Activated CD4-positive, alpha-beta memory T cell treated with anti-CD3 and anti-CD28 coated beads, Interleukin-2, amount 10 ng/mL, durations not matched to agents 7 days and 5 days (primary cell): Measurements from ENCODE around the gene NUDT3. TPM values are rescaled to one million over a fixed set of nuclear protein-coding genes. Genes with fewer than 3 reads are reported as not detected.
"Not testable (repeated sequence)": the region's sequence is repeated elsewhere in the genome, so short reads cannot be mapped to it uniquely, and the experiment has no call there.

Experiments
- CTCF ChIA-PET: fragments of 350-600 bp; sonication (Branson Sonifier 250); formaldehyde crosslinking; loops from one replicate; lab custom pipeline; 2021; ENCODE audit warnings: antibody characterized with exemption, inconsistent platforms; lab: Charles Lee
- POLR2A ChIA-PET: fragments of 350-600 bp; sonication (Branson Sonifier 250); formaldehyde crosslinking; loops from one replicate; lab custom pipeline; 2021; ENCODE audit warnings: antibody characterized with exemption; lab: Charles Lee
- DNase-seq: peaks from one replicate; pipeline ENCODE4 v3.0.0-alpha.2; 2020
- H3K27ac Mint-ChIP-seq: one replicate; pipeline ENCODE4 v1.8.0; 2021; ENCODE audit warnings: mild to moderate bottlenecking, mixed read lengths
- H3K27me3 Mint-ChIP-seq: one replicate; pipeline ENCODE4 v1.8.0; 2021; ENCODE audit warnings: mixed read lengths
- H3K36me3 Mint-ChIP-seq: one replicate; pipeline ENCODE4 v1.8.0; 2021; ENCODE audit warnings: low read depth, mixed read lengths
- H3K4me1 Mint-ChIP-seq: one replicate; pipeline ENCODE4 v1.8.0; 2021; ENCODE audit warnings: mixed read lengths
- H3K4me3 Mint-ChIP-seq: one replicate; pipeline ENCODE4 v1.8.0; 2021; ENCODE audit warnings: mild to moderate bottlenecking, mixed read lengths
- H3K9me3 Mint-ChIP-seq: one replicate; pipeline ENCODE4 v1.8.0; 2021; ENCODE audit warnings: mixed read lengths
- total RNA-seq, 2 experiments: library from RNA; stranded (reverse); gene quantifications; one replicate each; pipeline ENCODE4 v1.2.3, GENCODE V29; 2021

The NUDT3 gene
- total RNA-seq, 2 experiments from 2014 or later = 9.9 to 10.0 TPM

GRCh38 chr6:34377571-34377970 lies 14.9 kb downstream of the NUDT3 start:
- H3K9me3 Mint-ChIP-seq, H3K4me3 Mint-ChIP-seq, H3K27me3 Mint-ChIP-seq, H3K27ac Mint-ChIP-seq, H3K4me1 Mint-ChIP-seq, DNase-seq, CTCF ChIA-PET, POLR2A ChIA-PET, H3K36me3 Mint-ChIP-seq: not testable (repeated sequence)

GRCh38 chr6:34375833-34376232 lies 16.6 kb downstream of the NUDT3 start:
- ChIA-PET POLR2A (no interaction called here), CTCF (interaction anchor here (0.6 kb wide), 1 partner anchor 929 kb away, joined by 3 read pairs; no protein-coding TSS in a partner anchor)
- no peak overlapping the region for H3K4me3 Mint-ChIP-seq
- DNase-seq = no peak
- no peak overlapping the region for H3K27ac Mint-ChIP-seq
- no peaks in the 10 kb centered on the region for H3K27me3 Mint-ChIP-seq
- H3K36me3 Mint-ChIP-seq = no peaks in the 10 kb centered on the region
- peaks cover 2% of the 10 kb centered on the region for H3K4me1 Mint-ChIP-seq
- no peaks in the 10 kb centered on the region for H3K9me3 Mint-ChIP-seq

GRCh38 chr6:34374508-34374907 lies 18.0 kb downstream of the NUDT3 start:
- no peaks in the 10 kb centered on the region for H3K36me3 Mint-ChIP-seq

GRCh38 chr6:34374069-34374468 lies 18.4 kb downstream of the NUDT3 start:
- ChIA-PET CTCF (interaction anchor here (0.6 kb wide), 1 partner anchor 14 kb away, joined by 4 read pairs; no protein-coding TSS in a partner anchor), POLR2A (no interaction called here)
- DNase-seq = no peak
- H3K27me3 Mint-ChIP-seq = no peaks in the 10 kb centered on the region
- H3K9me3 Mint-ChIP-seq = no peaks in the 10 kb centered on the region
- peaks cover 2% of the 10 kb centered on the region for H3K4me1 Mint-ChIP-seq
- H3K36me3 Mint-ChIP-seq = no peaks in the 10 kb centered on the region
- no peak overlapping the region for H3K4me3 Mint-ChIP-seq
- H3K27ac Mint-ChIP-seq = no peak overlapping the region

More at GRCh38 chr6:34374508-34374907, 18.0 kb downstream of the NUDT3 start:
- H3K27ac Mint-ChIP-seq = no peak overlapping the region
- H3K9me3 Mint-ChIP-seq = no peaks in the 10 kb centered on the region
- H3K27me3 Mint-ChIP-seq = no peaks in the 10 kb centered on the region
- H3K4me3 Mint-ChIP-seq = no peak overlapping the region
- no peak for DNase-seq
- ChIA-PET CTCF (interaction anchor here (0.6 kb wide), 1 partner anchor 13 kb away, joined by 4 read pairs; no protein-coding TSS in a partner anchor), POLR2A (no interaction called here)
- H3K4me1 Mint-ChIP-seq = peaks cover 2% of the 10 kb centered on the region

DNA sequence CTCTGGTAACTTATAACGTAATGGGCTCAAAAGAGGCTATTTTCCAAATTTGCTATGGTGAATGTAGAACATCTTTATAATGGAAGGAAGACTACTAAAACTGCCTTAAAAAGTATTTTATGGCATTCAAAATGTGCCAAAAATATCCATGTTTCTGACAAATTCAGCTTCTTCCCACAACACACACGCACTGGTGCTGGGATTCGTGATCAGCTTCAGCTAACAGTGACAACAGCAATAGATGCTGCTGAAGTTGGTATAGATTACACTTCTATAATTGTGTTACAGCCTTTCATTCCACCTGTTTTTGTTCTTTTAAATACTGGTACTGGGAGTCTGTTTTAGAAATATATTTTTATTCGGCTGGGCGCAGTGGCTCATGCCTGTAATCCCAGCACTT lies 19.0 kb downstream of the NUDT3 start:
- no peak overlapping the region for H3K27ac Mint-ChIP-seq
- no peaks in the 10 kb centered on the region for H3K27me3 Mint-ChIP-seq
- POLR2A ChIA-PET = no interaction called here
- no peaks in the 10 kb centered on the region for H3K9me3 Mint-ChIP-seq
- H3K36me3 Mint-ChIP-seq = no peaks in the 10 kb centered on the region
- H3K4me1 Mint-ChIP-seq = no peaks in the 10 kb centered on the region
- no peak for DNase-seq
- CTCF ChIA-PET = no interaction called here
- H3K4me3 Mint-ChIP-seq = no peak overlapping the region

DNA sequence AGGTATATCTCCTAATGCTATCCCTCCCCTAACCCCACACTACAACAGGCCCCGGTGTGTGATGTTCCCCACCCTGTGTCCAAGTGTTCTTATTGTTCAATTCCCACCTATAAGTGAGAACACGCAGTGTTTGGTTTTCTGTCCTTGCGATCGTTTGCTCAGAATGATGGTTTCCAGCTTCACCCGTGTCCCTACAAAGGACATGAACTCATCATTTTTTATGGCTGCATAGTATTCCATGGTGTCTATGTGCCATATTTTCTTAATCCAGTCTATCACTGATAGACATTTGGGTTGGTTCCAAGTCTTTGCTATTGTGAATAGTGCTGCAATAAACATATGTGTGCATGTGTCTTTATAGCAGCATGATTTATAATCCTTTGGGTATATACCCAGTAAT lies 20.6 kb downstream of the NUDT3 start:
- H3K36me3 Mint-ChIP-seq, DNase-seq, H3K4me1 Mint-ChIP-seq, H3K4me3 Mint-ChIP-seq, H3K9me3 Mint-ChIP-seq, H3K27ac Mint-ChIP-seq, CTCF ChIA-PET, POLR2A ChIA-PET, H3K27me3 Mint-ChIP-seq: not testable (repeated sequence)

DNA sequence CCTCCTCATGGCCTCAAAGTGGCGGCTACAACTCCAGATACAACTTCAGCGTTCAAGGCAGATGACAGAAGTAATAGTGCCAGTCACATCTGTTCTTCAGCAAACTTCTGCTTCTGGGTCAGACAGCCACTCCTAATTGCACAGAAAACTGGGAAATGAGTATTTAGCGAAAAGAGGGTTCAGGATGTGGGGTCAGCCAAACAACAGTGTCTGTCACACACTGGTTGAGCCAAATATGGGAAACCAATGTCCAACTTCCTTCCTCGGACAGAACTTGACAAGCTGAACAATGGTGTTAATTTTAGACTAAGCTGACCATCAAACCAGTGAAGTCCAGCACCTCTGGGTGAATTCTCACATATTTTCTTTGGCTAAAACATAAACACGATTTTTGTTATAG lies 22.1 kb downstream of the NUDT3 start:
- no peak overlapping the region for H3K4me3 Mint-ChIP-seq
- DNase-seq = no peak
- no peaks in the 10 kb centered on the region for H3K27me3 Mint-ChIP-seq
- no peaks in the 10 kb centered on the region for H3K36me3 Mint-ChIP-seq
- H3K4me1 Mint-ChIP-seq = no peaks in the 10 kb centered on the region
- POLR2A ChIA-PET = no interaction called here
- CTCF ChIA-PET = no interaction called here
- H3K9me3 Mint-ChIP-seq = no peaks in the 10 kb centered on the region
- H3K27ac Mint-ChIP-seq = no peak overlapping the region

DNA sequence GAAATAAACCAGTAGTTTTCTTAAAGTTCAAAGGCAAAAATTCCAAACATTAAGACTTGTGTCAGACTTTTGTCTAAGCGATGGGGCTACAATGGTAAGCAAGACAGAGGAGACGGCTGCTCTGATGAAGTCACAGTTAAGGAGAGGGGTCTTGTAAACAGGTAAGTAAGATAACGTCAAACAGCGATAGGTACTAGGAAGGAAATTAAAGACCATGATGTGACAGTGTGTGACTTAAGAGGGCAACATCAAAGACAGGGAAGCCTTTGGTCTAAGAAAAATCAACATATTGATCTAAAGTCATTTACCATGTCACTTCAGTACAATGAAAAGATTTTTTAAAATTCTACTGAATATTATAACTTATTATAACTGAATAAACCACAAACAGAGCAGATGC lies 23.1 kb downstream of the NUDT3 start:
- H3K4me3 Mint-ChIP-seq = no peak overlapping the region
- no peaks in the 10 kb centered on the region for H3K36me3 Mint-ChIP-seq
- H3K9me3 Mint-ChIP-seq = no peaks in the 10 kb centered on the region
- H3K27ac Mint-ChIP-seq = no peak overlapping the region
- no peak for DNase-seq
- CTCF ChIA-PET = no interaction called here
- POLR2A ChIA-PET = no interaction called here
- H3K4me1 Mint-ChIP-seq = no peaks in the 10 kb centered on the region
- H3K27me3 Mint-ChIP-seq = no peaks in the 10 kb centered on the region

GRCh38 chr6:34366639-34366921 lies 25.9 kb downstream of the NUDT3 start:
- H3K9me3 Mint-ChIP-seq = no peaks in the 10 kb centered on the region
- H3K4me3 Mint-ChIP-seq = no peak overlapping the region
- H3K27me3 Mint-ChIP-seq = no peaks in the 10 kb centered on the region
- H3K36me3 Mint-ChIP-seq = no peaks in the 10 kb centered on the region
- no peak for DNase-seq
- H3K27ac Mint-ChIP-seq = no peak overlapping the region
- ChIA-PET CTCF (no interaction called here), POLR2A (no interaction called here)
- peaks cover 18% of the 10 kb centered on the region for H3K4me1 Mint-ChIP-seq

DNA sequence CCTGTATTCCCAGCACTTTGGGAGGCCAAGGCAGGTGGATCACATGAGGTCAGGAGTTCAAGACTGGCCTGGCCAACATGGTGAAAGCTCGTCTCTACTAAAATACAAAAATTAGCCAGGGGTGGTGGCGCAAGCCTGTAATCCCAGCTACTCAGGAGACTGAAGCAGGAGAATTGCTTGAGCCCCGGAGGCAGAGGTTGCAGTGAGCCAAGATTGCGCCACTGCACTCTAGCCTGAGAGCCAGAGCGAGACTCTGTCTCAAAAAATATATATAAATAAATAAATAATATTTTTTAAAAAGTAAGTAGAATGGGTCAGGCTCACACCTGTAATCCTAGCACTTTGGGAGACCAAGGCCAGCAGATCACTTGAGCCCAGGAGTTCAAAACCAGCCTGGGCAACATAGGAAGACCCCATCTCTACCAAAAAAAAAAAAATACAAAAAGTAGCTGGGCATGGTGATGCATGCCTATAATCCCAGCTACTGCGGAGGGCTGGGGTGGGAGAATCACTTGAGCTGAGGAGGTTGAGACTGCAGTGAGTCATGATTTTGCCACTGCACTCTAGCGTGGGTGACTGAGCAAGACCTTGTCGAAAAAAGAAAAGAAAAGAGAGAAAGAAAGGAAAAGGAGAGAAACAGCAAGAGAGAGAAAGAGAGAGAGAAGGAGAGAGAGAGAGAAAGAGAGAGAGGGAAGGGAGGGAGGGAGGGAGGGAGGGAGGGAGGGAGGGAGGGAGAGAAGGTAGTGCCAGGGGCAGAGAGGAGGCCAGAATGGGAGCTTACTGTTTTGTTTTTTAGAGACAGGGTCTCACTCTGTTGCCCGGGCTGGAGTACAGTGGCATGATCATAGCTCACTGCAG lies 26.5 kb downstream of the NUDT3 start:
- CTCF ChIA-PET, POLR2A ChIA-PET, H3K9me3 Mint-ChIP-seq, DNase-seq, H3K36me3 Mint-ChIP-seq, H3K27me3 Mint-ChIP-seq, H3K27ac Mint-ChIP-seq, H3K4me3 Mint-ChIP-seq: not testable (repeated sequence)
- peaks cover 21% of the 10 kb centered on the region for H3K4me1 Mint-ChIP-seq

DNA sequence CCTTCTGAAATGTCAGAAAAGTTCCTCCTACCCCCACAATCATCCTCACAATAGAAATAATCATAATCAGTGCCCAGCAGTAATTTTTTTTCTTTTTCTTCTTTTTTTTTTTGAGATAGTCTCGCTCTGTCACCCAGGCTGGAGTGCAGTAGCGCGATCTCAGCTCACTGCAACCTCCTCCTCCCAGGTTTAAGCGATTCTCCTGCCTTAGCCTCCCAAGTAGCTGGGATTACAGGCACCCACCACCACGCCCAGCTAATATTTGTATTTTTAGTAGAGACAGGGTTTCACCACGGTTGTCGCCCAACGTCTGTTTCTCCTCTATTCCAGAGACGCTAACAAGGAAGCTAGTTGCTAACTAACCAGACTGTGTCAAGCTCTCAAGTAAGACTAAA lies 28.8 kb downstream of the NUDT3 start:
- DNase-seq, H3K27ac Mint-ChIP-seq, H3K9me3 Mint-ChIP-seq, H3K27me3 Mint-ChIP-seq, H3K36me3 Mint-ChIP-seq, H3K4me3 Mint-ChIP-seq, CTCF ChIA-PET: not testable (repeated sequence)
- POLR2A ChIA-PET = interaction anchor here (0.8 to 1.0 kb wide), 2 partner anchors 27 to 309 kb away, joined by 3 read pairs; no protein-coding TSS in a partner anchor
- peaks cover 28% of the 10 kb centered on the region for H3K4me1 Mint-ChIP-seq

GRCh38 chr6:34362909-34363680 lies 29.4 kb downstream of the NUDT3 start:
- POLR2A ChIA-PET = interaction anchor here (0.8 to 1.0 kb wide), 2 partner anchors 28 to 309 kb away, joined by 3 read pairs; no protein-coding TSS in a partner anchor
- no peaks in the 10 kb centered on the region for H3K9me3 Mint-ChIP-seq
- no peaks in the 10 kb centered on the region for H3K27me3 Mint-ChIP-seq
- H3K27ac Mint-ChIP-seq = no peak overlapping the region
- H3K36me3 Mint-ChIP-seq = no peaks in the 10 kb centered on the region
- peaks cover 28% of the 10 kb centered on the region for H3K4me1 Mint-ChIP-seq
- CTCF ChIA-PET = interaction anchor here (1.0 to 1.3 kb wide), 4 partner anchors 25 to 114 kb away, joined by 3 to 6 read pairs (median 4); partner anchors contain the start of genes NUDT3 and SMIM29
- peak; percentile 38 for DNase-seq
- H3K4me3 Mint-ChIP-seq = no peak overlapping the region

DNA sequence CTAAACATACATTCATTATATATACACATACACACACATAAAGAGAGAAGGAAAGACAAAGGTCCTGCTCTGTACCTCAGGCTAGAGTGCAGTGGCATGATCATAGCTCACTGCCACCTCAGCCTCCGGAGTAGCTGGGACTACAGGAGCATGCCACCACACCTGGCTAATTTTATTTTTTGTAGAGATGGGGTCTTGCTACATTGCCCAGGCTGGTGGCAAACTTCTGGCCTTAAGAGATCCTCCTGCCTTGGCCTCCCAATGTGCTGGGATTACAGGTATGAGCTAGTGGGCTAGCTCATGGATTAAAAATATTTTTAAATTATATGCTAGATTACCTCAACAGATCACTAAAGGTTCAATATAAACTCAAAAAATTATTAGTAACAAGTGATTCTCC lies 30.3 kb downstream of the NUDT3 start:
- peaks cover 28% of the 10 kb centered on the region for H3K4me1 Mint-ChIP-seq
- ChIA-PET POLR2A (no interaction called here), CTCF (interaction anchor here (1.0 to 1.3 kb wide), 4 partner anchors 24 to 113 kb away, joined by 3 to 6 read pairs (median 4); partner anchors contain the start of genes NUDT3 and SMIM29)
- no peaks in the 10 kb centered on the region for H3K36me3 Mint-ChIP-seq
- H3K27ac Mint-ChIP-seq = no peak overlapping the region
- H3K27me3 Mint-ChIP-seq = no peaks in the 10 kb centered on the region
- H3K4me3 Mint-ChIP-seq = no peak overlapping the region
- H3K9me3 Mint-ChIP-seq = no peaks in the 10 kb centered on the region
- DNase-seq = no peak
